Panc1 (cell line): ENCODE results near the gene MED16.

Source experiments
- POLR2AphosphoS5 ChIP-seq: IDR thresholded peaks from 2 replicates; pipeline ENCODE4 v1.6.1; 2012; ENCODE audit warnings: mild to moderate bottlenecking, low read depth, low read length, moderate library complexity
- TCF7L2 ChIP-seq: IDR thresholded peaks from 2 replicates; pipeline ENCODE4 v1.6.1; 2011; ENCODE audit warnings: mild to moderate bottlenecking, low read depth, low read length, inconsistent platforms
- TF ChIP-seq, protein P1 (sequence below): fragments of 450-650 bp; IDR thresholded peaks from 2 replicates; pipeline ENCODE4 v1.5.1; 2017; ENCODE audit warnings: mild to moderate bottlenecking
- TF ChIP-seq, protein P2 (sequence below), 2 experiments: IDR thresholded peaks; 2 replicates each; pipeline ENCODE4 v1.6.1; 2011 to 2012; ENCODE audit warnings: low read depth in 2 of 2, control low read depth in 1 of 2, low read length in 1 of 2, mild to moderate bottlenecking in 1 of 2, moderate library complexity in 1 of 2; ENCODE audit not compliant: insufficient read depth in 1 of 2

DNA sequence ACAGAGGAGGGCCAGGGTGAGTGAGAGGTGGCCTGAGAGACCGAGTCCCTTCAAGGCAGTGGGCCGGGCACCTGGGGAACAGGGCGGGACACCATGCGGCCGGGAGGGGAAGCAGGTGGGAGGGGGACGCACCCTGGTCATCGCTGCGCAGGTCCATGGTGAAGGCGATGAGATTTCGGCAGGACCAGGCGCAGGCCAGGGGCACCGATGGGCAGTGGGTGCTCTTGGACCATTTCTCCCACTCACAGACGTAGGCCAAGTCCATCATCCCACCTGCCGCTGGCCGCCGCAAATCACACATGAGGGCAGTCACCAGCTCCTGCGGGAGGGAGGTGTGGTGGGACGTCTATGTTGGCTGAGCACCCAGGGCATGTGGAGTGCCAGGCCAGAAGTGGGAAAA, 2.2 kb downstream of the MED16 start:
- TF ChIP-seq, protein P1, sequence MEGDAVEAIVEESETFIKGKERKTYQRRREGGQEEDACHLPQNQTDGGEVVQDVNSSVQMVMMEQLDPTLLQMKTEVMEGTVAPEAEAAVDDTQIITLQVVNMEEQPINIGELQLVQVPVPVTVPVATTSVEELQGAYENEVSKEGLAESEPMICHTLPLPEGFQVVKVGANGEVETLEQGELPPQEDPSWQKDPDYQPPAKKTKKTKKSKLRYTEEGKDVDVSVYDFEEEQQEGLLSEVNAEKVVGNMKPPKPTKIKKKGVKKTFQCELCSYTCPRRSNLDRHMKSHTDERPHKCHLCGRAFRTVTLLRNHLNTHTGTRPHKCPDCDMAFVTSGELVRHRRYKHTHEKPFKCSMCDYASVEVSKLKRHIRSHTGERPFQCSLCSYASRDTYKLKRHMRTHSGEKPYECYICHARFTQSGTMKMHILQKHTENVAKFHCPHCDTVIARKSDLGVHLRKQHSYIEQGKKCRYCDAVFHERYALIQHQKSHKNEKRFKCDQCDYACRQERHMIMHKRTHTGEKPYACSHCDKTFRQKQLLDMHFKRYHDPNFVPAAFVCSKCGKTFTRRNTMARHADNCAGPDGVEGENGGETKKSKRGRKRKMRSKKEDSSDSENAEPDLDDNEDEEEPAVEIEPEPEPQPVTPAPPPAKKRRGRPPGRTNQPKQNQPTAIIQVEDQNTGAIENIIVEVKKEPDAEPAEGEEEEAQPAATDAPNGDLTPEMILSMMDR, result no peak
- TF ChIP-seq POLR2AphosphoS5, result no peak
- no peak for TF ChIP-seq TCF7L2
- TF ChIP-seq, protein P2, sequence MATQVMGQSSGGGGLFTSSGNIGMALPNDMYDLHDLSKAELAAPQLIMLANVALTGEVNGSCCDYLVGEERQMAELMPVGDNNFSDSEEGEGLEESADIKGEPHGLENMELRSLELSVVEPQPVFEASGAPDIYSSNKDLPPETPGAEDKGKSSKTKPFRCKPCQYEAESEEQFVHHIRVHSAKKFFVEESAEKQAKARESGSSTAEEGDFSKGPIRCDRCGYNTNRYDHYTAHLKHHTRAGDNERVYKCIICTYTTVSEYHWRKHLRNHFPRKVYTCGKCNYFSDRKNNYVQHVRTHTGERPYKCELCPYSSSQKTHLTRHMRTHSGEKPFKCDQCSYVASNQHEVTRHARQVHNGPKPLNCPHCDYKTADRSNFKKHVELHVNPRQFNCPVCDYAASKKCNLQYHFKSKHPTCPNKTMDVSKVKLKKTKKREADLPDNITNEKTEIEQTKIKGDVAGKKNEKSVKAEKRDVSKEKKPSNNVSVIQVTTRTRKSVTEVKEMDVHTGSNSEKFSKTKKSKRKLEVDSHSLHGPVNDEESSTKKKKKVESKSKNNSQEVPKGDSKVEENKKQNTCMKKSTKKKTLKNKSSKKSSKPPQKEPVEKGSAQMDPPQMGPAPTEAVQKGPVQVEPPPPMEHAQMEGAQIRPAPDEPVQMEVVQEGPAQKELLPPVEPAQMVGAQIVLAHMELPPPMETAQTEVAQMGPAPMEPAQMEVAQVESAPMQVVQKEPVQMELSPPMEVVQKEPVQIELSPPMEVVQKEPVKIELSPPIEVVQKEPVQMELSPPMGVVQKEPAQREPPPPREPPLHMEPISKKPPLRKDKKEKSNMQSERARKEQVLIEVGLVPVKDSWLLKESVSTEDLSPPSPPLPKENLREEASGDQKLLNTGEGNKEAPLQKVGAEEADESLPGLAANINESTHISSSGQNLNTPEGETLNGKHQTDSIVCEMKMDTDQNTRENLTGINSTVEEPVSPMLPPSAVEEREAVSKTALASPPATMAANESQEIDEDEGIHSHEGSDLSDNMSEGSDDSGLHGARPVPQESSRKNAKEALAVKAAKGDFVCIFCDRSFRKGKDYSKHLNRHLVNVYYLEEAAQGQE (IDR thresholded peaks at IDR 0.05; ENCODE audit: insufficient read depth in 1 of 2, low read depth in 2 of 2, low read length in 1 of 2), result no peak
